Fibroblast of the aortic adventitia (primary cell): ENCODE data around the gene TBKBP1. TPM values are rescaled to one million over a fixed set of nuclear protein-coding genes. Genes with fewer than 3 reads are reported as not detected.
"Not testable (repeated sequence)": the region's sequence is repeated elsewhere in the genome, so short reads cannot be mapped to it uniquely, and the experiment has no call there.

ENCODE experiments used
- DNase-seq: peaks from one replicate; pipeline ENCODE4 v3.0.0-alpha.2; 2010; ENCODE audit warnings: low read depth
- H3K4me3 ChIP-seq: 2 replicates; pipeline ENCODE4 v1.5.1; 2011; ENCODE audit warnings: low read depth, mild to moderate bottlenecking, control low read depth, low read length, moderate library complexity
- CTCF ChIP-seq: IDR thresholded peaks from 2 replicates; pipeline ENCODE4 v1.5.1; 2011; ENCODE audit warnings: mild to moderate bottlenecking, low read length, control low read depth, inconsistent platforms; ENCODE audit not compliant: insufficient read depth
- total RNA-seq: library from RNA; depleted of rRNA; stranded (reverse); fragments of >200 nt; gene quantifications from 2 replicates; pipeline ENCODE4 v1.2.3, GENCODE V29; 2012; ENCODE audit warnings: low replicate concordance

TBKBP1 gene
- total RNA-seq, 1 donor: 9.5 TPM

DNA sequence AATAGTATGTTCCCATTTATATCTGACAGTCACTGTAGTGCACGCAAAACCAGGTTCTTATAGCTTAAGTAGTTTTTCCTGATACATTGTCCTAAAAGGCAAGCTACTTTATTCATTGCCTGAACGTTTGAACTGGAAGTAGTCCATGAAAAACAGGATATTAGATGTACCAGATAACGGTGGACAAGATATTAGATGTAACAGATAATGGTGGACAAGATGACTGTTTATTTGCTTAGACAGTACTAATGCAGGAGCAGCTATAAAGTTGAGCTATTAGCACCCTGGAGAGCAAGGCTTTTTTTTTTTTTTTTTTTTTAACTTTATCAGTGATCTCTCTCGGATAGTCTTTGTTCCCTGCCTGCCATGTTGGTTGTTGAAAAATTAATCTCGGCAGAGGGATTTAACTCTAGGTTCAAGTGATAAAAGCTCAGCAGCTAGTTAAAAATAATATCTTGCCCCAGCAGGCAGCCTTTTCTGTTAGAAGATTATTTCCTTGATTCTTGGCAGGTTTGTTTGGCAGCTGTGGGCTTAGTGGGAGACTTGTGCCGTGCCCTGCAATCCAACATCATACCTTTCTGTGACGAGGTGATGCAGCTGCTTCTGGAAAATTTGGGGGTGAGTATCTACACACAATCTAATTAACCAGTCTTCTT is 17.3 kb upstream of the TBKBP1 start:
- DNase-seq: no peak
- H3K4me3 ChIP-seq: no peak overlapping the region
- no peak for TF ChIP-seq CTCF

DNA sequence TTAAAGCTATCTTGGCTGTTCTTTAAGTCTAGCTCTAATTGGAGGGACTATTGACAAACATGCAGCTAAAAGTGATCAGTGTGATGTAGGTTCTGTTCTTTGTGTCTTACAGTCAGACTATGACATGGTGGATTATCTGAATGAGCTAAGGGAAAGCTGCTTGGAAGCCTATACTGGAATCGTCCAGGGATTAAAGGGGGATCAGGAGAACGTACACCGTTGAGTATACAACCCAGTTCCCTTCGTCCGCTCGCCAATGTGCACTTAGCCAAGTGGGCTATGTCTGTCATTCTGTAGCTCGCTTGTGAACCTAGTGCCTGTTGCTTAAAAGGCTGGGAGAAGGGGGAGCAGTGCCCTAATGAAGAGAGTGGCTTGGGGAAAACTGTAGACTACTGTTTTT is 15.8 kb upstream of the TBKBP1 start:
- no peak overlapping the region for H3K4me3 ChIP-seq
- TF ChIP-seq CTCF: no peak
- no peak for DNase-seq

GRCh38 chr17:47682138-47682537 is 11.8 kb upstream of the TBKBP1 start:
- no peak for DNase-seq
- no peak overlapping the region for H3K4me3 ChIP-seq
- TF ChIP-seq CTCF: no peak

GRCh38 chr17:47682727-47683126 is 11.2 kb upstream of the TBKBP1 start:
- DNase-seq: not testable (repeated sequence)

GRCh38 chr17:47684025-47684424 is 9.9 kb upstream of the TBKBP1 start:
- no peak for DNase-seq
- TF ChIP-seq CTCF: no peak
- no peak overlapping the region for H3K4me3 ChIP-seq

More at GRCh38 chr17:47682727-47683126, 11.2 kb upstream of the TBKBP1 start:
- not testable (repeated sequence) for H3K4me3 ChIP-seq

- no peak for DNase-seq
- no peak for TF ChIP-seq CTCF
- no peak overlapping the region for H3K4me3 ChIP-seq
These were observed 9.3 kb upstream of the TBKBP1 start for GRCh38 chr17:47684535-47685193.

GRCh38 chr17:47685556-47686275 is 8.2 kb upstream of the TBKBP1 start:
- no peak for TF ChIP-seq CTCF
- no peak overlapping the region for H3K4me3 ChIP-seq
- no peak for DNase-seq
